GM12872 (cell line): ENCODE results near the gene BAZ2B.

Source experiments
- CTCF ChIP-seq: IDR thresholded peaks from 3 replicates; pipeline ENCODE4 v1.5.1; 2011; ENCODE audit warnings: low read depth, mild to moderate bottlenecking, low read length, moderate library complexity; ENCODE audit not compliant: insufficient read depth

The BAZ2B gene

DNA sequence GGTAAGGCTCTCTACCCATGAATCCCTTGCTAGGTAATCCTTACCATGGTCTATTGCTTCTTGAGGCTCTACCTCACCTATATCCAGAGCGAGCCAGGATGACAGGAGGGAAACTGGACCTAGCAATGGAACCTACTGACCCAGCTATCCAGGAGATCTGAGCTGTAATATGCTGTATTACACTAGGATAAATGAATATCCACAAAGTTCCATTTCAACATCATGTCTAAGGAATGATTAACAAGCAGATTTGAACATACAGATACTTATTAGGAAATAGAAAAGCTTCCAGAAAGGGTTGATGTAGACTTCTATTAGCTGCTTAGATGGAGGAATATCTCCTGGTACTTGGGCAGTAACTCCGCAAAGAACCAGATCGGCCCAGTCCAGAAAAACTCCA lies 110.1 kb downstream of the BAZ2B start:
- TF ChIP-seq CTCF = no peak

- no peak for TF ChIP-seq CTCF
These were observed 111.2 kb downstream of the BAZ2B start for GRCh38 chr2:159505196-159505595.

GRCh38 chr2:159501743-159502142 lies 114.6 kb downstream of the BAZ2B start:
- no peak for TF ChIP-seq CTCF

- TF ChIP-seq CTCF = no peak
These were observed 118.5 kb downstream of the BAZ2B start for GRCh38 chr2:159497847-159498246.

- TF ChIP-seq CTCF = no peak
These were observed 119.1 kb downstream of the BAZ2B start for GRCh38 chr2:159497256-159497655.

DNA sequence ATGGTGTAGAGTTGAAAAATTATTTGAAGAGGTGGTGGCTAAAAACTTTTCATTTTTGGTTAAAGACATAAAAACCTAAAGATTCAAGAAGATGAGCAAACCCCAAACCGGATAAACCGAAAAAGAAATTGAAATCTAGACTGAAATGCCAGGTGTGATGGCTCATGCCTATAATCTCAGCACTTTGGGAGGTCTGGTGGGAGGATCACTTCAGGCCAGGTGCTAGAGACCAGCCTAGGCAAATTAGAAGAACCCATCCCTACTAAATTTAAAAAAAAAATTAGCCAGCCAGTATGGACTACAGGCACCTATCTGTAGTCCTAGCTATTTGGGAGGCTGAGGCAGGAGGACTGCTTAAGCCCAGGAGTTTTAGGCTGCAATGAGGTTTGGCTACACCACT lies 126.9 kb downstream of the BAZ2B start:
- TF ChIP-seq CTCF = no peak

DNA sequence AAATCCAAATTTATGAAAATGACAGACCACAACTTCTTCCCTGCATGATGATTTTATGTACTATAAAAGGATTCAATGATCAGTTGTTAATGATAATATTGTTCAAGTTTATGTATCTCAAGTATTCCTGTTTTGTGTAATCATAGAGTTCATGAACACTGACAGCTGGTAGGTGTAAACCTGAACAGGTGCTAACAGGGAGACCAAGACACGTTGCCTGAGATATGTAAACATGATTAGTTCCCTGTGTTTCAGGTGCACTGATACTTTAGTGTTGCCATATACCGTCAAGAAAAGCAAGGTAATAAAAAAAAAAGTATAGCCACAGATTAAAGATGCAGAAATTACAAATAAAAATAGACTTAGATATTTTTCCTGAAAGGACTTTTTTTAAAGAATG lies 131.8 kb downstream of the BAZ2B start:
- no peak for TF ChIP-seq CTCF

DNA sequence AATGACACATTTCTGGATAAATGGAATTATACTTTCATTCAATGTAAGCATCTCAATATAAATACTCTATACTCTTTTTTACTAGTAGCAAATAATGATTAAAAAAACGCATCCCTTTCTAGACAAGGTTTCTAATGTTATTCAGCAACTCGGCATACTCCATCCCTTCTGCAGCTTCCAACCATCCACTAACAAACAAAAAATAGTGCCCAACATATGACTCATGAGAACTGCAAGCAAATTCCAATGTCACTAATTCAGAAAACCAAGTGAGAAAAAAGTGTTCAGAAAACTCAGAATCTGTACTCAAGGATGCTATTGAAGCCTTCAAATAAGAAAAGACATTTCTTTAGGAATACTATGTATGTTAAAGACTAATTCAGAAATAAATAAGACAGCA lies 140.0 kb downstream of the BAZ2B start:
- no peak for TF ChIP-seq CTCF
